Occipital lobe (tissue), 2 donors: Measurements from ENCODE around the gene TKFC. TPM values are rescaled to one million over a fixed set of nuclear protein-coding genes. Genes with fewer than 3 reads are reported as not detected.
"Not testable (repeated sequence)": the region's sequence is repeated elsewhere in the genome, so short reads cannot be mapped to it uniquely, and the experiment has no call there.

Experiments used
- DNase-seq: peaks from one replicate; lab custom pipeline; 2025; lab: John Stamatoyannopoulos, UW
- total RNA-seq: library from RNA; depleted of rRNA; stranded (reverse); fragments of >200 nt; gene quantifications from one replicate; pipeline ENCODE4 v1.2.3, GENCODE V29; 2014

Gene TKFC
- total RNA-seq, 1 donor from 2014 or later: 10.6 TPM

- DNase-seq: no peak
Measured at GRCh38 chr11:61367406-61367805, 34.4 kb downstream of the TKFC start.

GRCh38 chr11:61368646-61369045 is 35.6 kb downstream of the TKFC start:
- DNase-seq: no peak

- no peak for DNase-seq
Measured at GRCh38 chr11:61369372-61370348, 36.6 kb downstream of the TKFC start.

DNA sequence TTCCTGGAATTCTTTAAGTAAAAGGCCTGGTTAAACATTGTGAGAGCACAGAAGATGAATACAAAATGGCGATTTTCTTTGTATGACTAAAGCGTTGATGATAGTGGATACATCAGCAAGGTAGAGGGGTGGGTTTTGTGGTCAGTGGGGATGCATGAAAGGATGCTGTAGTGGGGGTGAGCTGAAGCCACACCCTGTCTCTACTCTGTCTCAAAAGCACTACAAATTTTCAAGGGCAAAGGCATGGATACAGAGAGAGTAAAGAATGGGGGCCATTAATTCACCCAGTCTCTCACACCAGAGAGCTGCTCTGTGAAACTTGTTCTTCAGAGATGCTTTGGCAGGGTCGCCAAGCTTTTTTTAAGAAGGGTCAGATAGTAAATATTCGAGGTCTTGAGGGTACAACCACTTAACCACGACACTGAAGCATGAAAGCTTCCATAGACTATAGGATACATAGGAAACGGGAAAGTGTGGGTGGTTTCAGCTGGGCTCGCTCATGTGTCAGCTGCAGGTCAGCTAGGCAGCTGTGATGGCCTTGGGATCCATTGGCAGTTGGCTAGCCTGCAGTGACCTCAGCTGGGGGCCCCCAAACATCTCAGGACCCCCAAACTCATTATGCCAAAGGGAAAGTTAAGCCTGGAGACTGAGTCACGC is 37.4 kb downstream of the TKFC start:
- DNase-seq: no peak

GRCh38 chr11:61372659-61373420 is 39.8 kb downstream of the TKFC start:
- DNase-seq: no peak

- DNase-seq: no peak
Measured at GRCh38 chr11:61375761-61376108, 42.7 kb downstream of the TKFC start.

GRCh38 chr11:61377461-61378160 is 44.6 kb downstream of the TKFC start:
- no peak for DNase-seq

GRCh38 chr11:61378713-61379313 is 45.8 kb downstream of the TKFC start:
- DNase-seq: no peak

- no peak for DNase-seq
Measured at GRCh38 chr11:61380884-61381283, 47.9 kb downstream of the TKFC start.

DNA sequence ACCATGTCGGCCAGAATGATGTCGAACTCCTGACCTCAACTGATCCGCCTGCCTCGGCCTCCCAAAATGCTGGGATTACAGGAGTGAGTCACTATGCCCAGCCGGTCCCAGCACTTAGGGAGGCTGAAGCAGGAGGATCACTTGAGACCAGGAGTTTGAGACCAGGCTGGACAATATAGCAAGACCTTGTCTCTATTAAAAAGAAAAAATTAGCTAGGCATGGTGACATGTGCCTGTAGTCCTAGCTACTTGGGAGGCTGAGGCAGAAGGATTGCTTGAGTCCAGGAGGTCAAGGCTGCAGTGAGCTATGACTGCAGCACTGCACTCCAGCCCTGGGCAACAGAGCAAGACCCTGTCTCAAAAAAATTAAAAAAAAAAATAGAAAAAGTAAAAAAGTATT is 50.8 kb downstream of the TKFC start:
- DNase-seq: not testable (repeated sequence)

DNA sequence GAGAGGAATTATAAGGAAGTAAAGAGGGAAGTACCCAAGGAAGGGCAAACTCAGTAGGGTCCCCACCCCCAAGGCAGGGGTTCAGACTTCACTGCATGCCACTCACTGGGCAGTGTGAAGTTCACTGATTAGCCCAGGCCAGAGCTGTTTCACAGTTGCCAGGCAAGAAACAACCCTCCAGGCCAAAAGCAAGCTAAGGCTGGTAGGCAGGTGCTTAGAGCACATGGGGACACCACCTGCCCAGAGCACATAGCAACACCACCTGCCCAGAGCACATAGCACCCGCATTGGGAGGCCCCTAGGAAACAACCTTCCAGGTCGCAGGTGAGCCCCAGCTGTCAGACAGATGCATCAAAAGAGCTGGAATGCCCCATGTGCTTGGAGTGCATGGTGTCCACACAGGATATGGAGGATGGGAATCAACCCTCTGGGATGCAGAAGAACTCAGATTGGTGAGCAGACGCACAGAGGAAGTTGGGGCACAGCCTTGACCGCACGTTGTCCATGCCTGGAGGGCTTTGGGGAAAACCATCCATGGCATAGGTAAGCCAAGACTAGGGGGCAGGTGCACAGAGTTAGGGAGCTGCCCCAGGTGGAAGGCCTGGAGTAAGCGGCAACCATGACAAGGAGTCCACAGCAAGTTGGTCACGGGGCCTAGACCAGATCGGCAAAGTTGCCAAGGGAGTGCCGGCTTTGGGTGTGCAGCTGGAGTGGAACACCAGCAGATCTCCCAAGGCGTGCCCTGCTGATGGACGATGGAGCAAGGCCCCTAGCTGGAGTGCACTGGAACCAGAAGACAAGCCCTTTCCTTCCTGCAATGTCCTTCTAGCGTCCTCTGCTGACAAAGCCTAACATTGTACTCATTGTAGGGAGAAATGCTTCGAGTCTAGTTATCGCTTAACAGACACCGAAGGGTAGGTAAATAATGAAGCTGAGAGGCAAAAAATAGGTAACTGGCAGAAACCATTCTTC is 51.5 kb downstream of the TKFC start:
- DNase-seq: no peak

- DNase-seq: no peak
Measured at GRCh38 chr11:61390161-61390560, 57.1 kb downstream of the TKFC start.

- no peak for DNase-seq
Measured at GRCh38 chr11:61392981-61393595, 60.1 kb downstream of the TKFC start.

Other genes starting within 250 kb of the TKFC start
- not detected for gene CD5, start 230.7 kb upstream of the TKFC start, total RNA-seq
- 4.5 TPM for gene VPS37C, start 171.8 kb upstream of the TKFC start, total RNA-seq
- 0.31 TPM for gene PGA3, start 129.7 kb upstream of the TKFC start, total RNA-seq
- 0.31 TPM for gene PGA4, start 110.9 kb upstream of the TKFC start, total RNA-seq
- not detected for gene PGA5, start 92.1 kb upstream of the TKFC start, total RNA-seq
- 2.7 TPM for gene VWCE, start 37.9 kb upstream of the TKFC start, total RNA-seq
- gene DDB1, start 123 bp upstream of the TKFC start, total RNA-seq: 210 TPM
- gene CYB561A3, start 28.7 kb downstream of the TKFC start, total RNA-seq: 8.9 TPM
- 24.2 TPM for gene TMEM138, start 29.1 kb downstream of the TKFC start, total RNA-seq
- gene TMEM216, start 59.4 kb downstream of the TKFC start, total RNA-seq: 10.1 TPM
- 25.1 TPM for gene CPSF7, start 96.7 kb downstream of the TKFC start, total RNA-seq
- gene SDHAF2, start 96.9 kb downstream of the TKFC start, total RNA-seq: 27.6 TPM
- 3.1 TPM for gene LRRC10B, start 175.5 kb downstream of the TKFC start, total RNA-seq
- gene SYT7, start 247.8 kb downstream of the TKFC start, total RNA-seq: 15.1 TPM